ENCODE measurements around the gene CDON. TPM values are rescaled to one million over a fixed set of nuclear protein-coding genes. Genes with fewer than 3 reads are reported as not detected.

The CDON gene
- total RNA-seq, 1 donor from 2014 or later = 71.3 TPM

DNA sequence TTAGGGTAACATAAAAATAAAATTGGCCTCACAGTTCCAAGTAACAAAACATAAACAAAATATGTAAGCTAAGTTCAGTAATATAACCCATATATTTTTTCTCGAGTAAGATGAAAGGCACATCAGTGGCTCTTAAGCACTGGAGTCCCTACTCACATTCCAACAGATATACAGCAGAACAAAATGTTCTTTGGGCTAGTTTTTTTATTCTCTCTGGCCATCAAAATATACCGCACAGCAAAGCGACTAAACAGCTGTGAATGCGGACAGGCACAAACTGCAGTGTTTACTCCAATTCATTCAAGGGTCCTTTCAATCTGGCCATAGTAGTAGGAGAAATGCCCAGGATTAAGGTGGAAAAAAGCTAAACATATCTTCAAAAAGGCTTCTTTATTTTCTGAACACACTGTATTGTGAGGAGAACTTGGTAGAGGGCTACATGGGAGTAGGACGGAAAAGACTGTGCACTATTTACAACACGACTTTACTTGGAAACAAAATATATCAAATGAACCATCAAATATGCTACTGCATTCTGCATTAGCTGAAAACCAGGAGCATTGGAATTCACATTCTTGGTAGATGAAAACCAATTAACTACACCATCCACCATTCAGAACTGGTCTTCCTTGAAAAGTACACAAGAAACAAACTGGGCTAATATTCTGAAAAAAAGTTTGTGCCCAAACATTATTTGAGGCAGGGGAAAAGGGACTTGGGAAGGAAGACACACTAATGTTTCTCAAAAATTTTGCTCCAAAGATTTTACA, 4.4 kb downstream of the CDON start:
- no peak for TF ChIP-seq EZH2phosphoT487 (IDR thresholded peaks at IDR 0.05)
- TF ChIP-seq, protein P1, sequence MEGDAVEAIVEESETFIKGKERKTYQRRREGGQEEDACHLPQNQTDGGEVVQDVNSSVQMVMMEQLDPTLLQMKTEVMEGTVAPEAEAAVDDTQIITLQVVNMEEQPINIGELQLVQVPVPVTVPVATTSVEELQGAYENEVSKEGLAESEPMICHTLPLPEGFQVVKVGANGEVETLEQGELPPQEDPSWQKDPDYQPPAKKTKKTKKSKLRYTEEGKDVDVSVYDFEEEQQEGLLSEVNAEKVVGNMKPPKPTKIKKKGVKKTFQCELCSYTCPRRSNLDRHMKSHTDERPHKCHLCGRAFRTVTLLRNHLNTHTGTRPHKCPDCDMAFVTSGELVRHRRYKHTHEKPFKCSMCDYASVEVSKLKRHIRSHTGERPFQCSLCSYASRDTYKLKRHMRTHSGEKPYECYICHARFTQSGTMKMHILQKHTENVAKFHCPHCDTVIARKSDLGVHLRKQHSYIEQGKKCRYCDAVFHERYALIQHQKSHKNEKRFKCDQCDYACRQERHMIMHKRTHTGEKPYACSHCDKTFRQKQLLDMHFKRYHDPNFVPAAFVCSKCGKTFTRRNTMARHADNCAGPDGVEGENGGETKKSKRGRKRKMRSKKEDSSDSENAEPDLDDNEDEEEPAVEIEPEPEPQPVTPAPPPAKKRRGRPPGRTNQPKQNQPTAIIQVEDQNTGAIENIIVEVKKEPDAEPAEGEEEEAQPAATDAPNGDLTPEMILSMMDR (IDR thresholded peaks at IDR 0.05) = no peak
- TF ChIP-seq EZH2 (IDR thresholded peaks at IDR 0.05) = no peak
- no peaks in the 10 kb centered on the region for H3K27me3 ChIP-seq
- Mint-ChIP-seq H3K27ac (peak overlapping the region; percentile 82), H3K9me3 (peaks cover 4% of the 10 kb centered on the region), H3K27me3 (ENCODE audit: insufficient read depth, low read depth) (peaks cover 4% of the 10 kb centered on the region), H3K4me1 (peaks cover 66% of the 10 kb centered on the region), H3K36me3 (peaks cover 37% of the 10 kb centered on the region), H3K4me3 (peak overlapping the region; percentile 97)
- H2AFZ ChIP-seq (replicated peaks) = no peak overlapping the region
- no peak overlapping the region for H3K9ac ChIP-seq
- H3K4me2 ChIP-seq = peak overlapping the region; percentile 89
- H3F3A ChIP-seq (ENCODE audit: low read depth) = peaks cover 42% of the 10 kb centered on the region
- peaks cover 30% of the 10 kb centered on the region for H4K20me1 ChIP-seq (ENCODE audit: low read depth)
- DNase-seq (ENCODE audit: low spot score) = no peak
- no peaks in the 10 kb centered on the region for H3K36me3 ChIP-seq
- no peak overlapping the region for H3K27ac ChIP-seq
- H3K4me3 ChIP-seq = peak overlapping the region; percentile 76
- no peaks in the 10 kb centered on the region for H3K9me3 ChIP-seq (ENCODE audit: low read depth)
- peaks cover 58% of the 10 kb centered on the region for H3K79me2 ChIP-seq (ENCODE audit: low read depth)
- H3K4me1 ChIP-seq = peaks cover 43% of the 10 kb centered on the region

DNA sequence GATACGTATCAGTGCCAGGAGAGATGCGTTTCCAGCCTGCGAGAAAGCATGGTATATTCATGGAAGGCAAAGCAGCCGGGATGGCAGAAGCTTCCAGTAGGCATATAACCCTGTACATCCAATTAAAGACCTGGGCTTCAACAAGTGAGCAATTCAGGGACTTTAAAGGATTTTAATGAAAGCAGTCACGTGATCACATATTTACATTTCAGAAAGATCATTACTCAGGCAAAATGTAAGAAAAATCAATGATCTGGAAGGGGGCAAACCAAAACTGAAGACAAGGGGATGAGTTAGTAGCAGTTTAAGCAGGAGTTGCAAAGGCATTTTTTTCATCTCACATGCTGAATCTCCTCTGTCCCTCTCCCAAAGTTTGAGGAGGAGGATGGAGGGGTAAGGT, 7.8 kb downstream of the CDON start:
- no peak for DNase-seq (ENCODE audit: low spot score)
- H4K20me1 ChIP-seq (ENCODE audit: low read depth) = peaks cover 35% of the 10 kb centered on the region
- H2AFZ ChIP-seq (replicated peaks) = no peak overlapping the region
- no peaks in the 10 kb centered on the region for H3K9me3 ChIP-seq (ENCODE audit: low read depth)
- Mint-ChIP-seq H3K4me1 (peaks cover 63% of the 10 kb centered on the region), H3K27me3 (ENCODE audit: insufficient read depth, low read depth) (no peaks in the 10 kb centered on the region), H3K36me3 (peaks cover 44% of the 10 kb centered on the region), H3K27ac (no peak overlapping the region), H3K9me3 (peaks cover 5% of the 10 kb centered on the region), H3K4me3 (no peak overlapping the region)
- no peaks in the 10 kb centered on the region for H3K27me3 ChIP-seq
- no peaks in the 10 kb centered on the region for H3K36me3 ChIP-seq
- H3K79me2 ChIP-seq (ENCODE audit: low read depth) = peaks cover 73% of the 10 kb centered on the region
- H3K27ac ChIP-seq = no peak overlapping the region
- H3K4me2 ChIP-seq = no peak overlapping the region
- H3F3A ChIP-seq (ENCODE audit: low read depth) = peaks cover 27% of the 10 kb centered on the region
- no peak overlapping the region for H3K4me3 ChIP-seq
- peaks cover 41% of the 10 kb centered on the region for H3K4me1 ChIP-seq
- H3K9ac ChIP-seq = no peak overlapping the region
- TF ChIP-seq, protein P1 (IDR thresholded peaks at IDR 0.05) = no peak
- no peak for TF ChIP-seq EZH2phosphoT487 (IDR thresholded peaks at IDR 0.05)
- TF ChIP-seq EZH2 (IDR thresholded peaks at IDR 0.05) = no peak

DNA sequence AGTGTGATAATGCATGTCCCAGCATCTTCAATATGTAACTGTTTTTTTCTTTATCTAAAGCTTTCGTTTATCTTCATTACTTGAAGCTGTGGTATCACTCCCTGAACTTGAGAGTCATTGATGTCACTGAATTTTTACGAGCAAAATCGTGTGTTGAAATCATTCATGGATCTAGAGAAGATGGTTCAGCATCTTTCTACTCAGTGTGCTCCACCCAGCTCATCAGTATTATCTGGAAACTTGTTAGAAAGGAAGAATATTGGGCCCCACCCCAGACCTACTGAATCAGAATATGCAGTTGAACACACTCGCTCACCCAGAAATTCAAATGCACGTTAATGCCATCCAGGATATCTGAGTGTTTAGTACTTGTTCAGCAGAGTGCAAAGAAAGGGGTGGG, 8.3 kb downstream of the CDON start:
- H3K9ac ChIP-seq = no peak overlapping the region
- no peak overlapping the region for H3K4me3 Mint-ChIP-seq
- no peaks in the 10 kb centered on the region for H3K36me3 ChIP-seq
- H3F3A ChIP-seq (ENCODE audit: low read depth) = peaks cover 22% of the 10 kb centered on the region
- no peaks in the 10 kb centered on the region for H3K9me3 ChIP-seq (ENCODE audit: low read depth)
- H3K4me1 ChIP-seq = peaks cover 37% of the 10 kb centered on the region
- peaks cover 5% of the 10 kb centered on the region for H3K9me3 Mint-ChIP-seq
- no peak overlapping the region for H3K4me2 ChIP-seq
- DNase-seq (ENCODE audit: low spot score) = no peak
- H3K79me2 ChIP-seq (ENCODE audit: low read depth) = peaks cover 74% of the 10 kb centered on the region
- no peak overlapping the region for H2AFZ ChIP-seq (replicated peaks)
- H4K20me1 ChIP-seq (ENCODE audit: low read depth) = peaks cover 36% of the 10 kb centered on the region
- H3K4me3 ChIP-seq = no peak overlapping the region
- peaks cover 46% of the 10 kb centered on the region for H3K36me3 Mint-ChIP-seq
- no peaks in the 10 kb centered on the region for H3K27me3 Mint-ChIP-seq (ENCODE audit: insufficient read depth, low read depth)
- TF ChIP-seq, protein P1 (IDR thresholded peaks at IDR 0.05) = no peak
- TF ChIP-seq EZH2phosphoT487 (IDR thresholded peaks at IDR 0.05) = no peak
- no peak overlapping the region for H3K27ac Mint-ChIP-seq
- H3K27ac ChIP-seq = no peak overlapping the region
- no peaks in the 10 kb centered on the region for H3K27me3 ChIP-seq
- peaks cover 65% of the 10 kb centered on the region for H3K4me1 Mint-ChIP-seq
